HUES64 (cell line): Measurements from ENCODE around the gene FGF14.

Experiments used
- H3K27ac ChIP-seq: 2 replicates; pipeline ENCODE4 v1.7.0; 2013; ENCODE audit warnings: low read depth, low read length, inconsistent platforms
- H3K27me3 ChIP-seq: 2 replicates; pipeline ENCODE4 v1.6.1; 2013; ENCODE audit warnings: mild to moderate bottlenecking, low read length; ENCODE audit not compliant: insufficient read depth
- H3K36me3 ChIP-seq: 2 replicates; pipeline ENCODE4 v1.6.1; 2013; ENCODE audit warnings: mild to moderate bottlenecking, low read length; ENCODE audit not compliant: insufficient read depth
- H3K4me1 ChIP-seq: 2 replicates; pipeline ENCODE4 v1.6.1; 2013; ENCODE audit warnings: mild to moderate bottlenecking, low read length, moderate library complexity; ENCODE audit not compliant: insufficient read depth
- H3K4me3 ChIP-seq: 2 replicates; pipeline ENCODE4 v1.5.1; 2013; ENCODE audit warnings: mild to moderate bottlenecking, low read length, moderate library complexity
- H3K9ac ChIP-seq: 2 replicates; pipeline ENCODE4 v1.6.1; 2013; ENCODE audit warnings: mild to moderate bottlenecking, low read depth, low read length
- H3K9me3 ChIP-seq: 2 replicates; pipeline ENCODE4 v1.6.1; 2013; ENCODE audit warnings: low read depth, low read length; ENCODE audit not compliant: insufficient read depth
- WGBS: fragments of 150-250, 120-280 bp; methylation state at CpG from one replicate; pipeline ENCODE4 v1.1.7; 2013; ENCODE audit warnings: missing lambda C conversion rate; 5-methylcytosine and 5-hydroxymethylcytosine counted together

The FGF14 gene

DNA sequence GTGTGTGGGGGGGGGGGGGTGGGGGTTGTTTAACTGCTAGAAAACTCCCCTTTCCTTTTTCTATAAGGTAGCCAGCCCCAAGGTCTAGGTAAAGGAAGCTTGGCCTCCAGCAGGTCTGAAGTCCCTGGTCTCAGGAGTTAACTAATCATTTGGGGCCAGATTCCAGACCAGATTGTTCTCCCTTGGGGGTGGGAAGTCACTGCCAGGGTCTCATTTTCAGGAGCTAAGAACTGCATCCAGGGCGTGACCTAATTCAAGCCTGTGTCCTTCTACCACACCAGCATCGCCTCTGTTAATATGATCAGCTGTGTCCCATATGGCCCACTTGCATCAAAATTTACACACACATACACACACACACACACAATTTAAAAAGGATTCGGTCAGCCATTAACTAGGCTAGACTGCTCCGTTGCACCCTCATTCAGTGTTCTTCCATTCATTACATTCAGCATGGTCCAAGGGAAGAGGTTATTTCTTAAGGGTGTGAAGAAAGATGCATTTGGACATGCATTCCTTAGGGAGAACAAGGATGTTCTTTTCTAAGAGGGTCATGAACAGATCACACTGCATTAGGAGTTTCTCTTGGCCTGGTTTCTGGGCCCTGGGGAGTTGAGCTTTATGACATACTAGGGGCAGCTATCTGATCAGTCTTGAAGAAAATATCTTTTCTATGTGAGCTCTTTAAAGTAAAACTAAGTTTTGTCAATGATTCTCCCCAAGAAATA lies 91.0 kb downstream of the FGF14 start:
- no peaks in the 10 kb centered on the region for H3K4me1 ChIP-seq
- no peaks in the 10 kb centered on the region for H3K27me3 ChIP-seq
- no peak overlapping the region for H3K9ac ChIP-seq
- H3K36me3 ChIP-seq = no peaks in the 10 kb centered on the region
- no peak overlapping the region for H3K27ac ChIP-seq
- no peaks in the 10 kb centered on the region for H3K9me3 ChIP-seq
- 96% methylated on average over 4 of the region's 4 CpGs for WGBS
- H3K4me3 ChIP-seq = no peak overlapping the region

DNA sequence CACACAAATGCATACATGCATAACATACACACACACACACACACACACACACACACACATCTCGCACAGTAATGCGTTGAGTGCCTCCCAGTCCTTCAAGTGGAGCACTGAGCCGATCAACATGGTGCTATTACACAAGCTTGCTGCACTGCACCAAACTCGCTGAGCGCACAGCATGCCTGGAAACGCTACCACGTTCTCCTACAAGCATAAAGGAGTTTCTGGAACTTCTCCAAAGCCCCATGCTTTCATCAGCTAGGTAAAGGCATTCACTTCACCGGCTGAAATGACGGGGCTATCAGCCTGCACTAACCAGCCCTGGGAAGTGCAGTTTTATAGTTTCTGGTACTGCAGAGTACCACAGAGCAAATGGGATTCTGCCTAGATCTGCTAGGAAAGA lies 92.7 kb downstream of the FGF14 start:
- Histone ChIP-seq H3K36me3 (no peaks in the 10 kb centered on the region), H3K4me3 (no peak overlapping the region), H3K27ac (no peak overlapping the region), H3K9ac (no peak overlapping the region), H3K4me1 (no peaks in the 10 kb centered on the region), H3K9me3 (no peaks in the 10 kb centered on the region), H3K27me3 (no peaks in the 10 kb centered on the region)
- 94% methylated on average over 9 of the region's 9 CpGs for WGBS

DNA sequence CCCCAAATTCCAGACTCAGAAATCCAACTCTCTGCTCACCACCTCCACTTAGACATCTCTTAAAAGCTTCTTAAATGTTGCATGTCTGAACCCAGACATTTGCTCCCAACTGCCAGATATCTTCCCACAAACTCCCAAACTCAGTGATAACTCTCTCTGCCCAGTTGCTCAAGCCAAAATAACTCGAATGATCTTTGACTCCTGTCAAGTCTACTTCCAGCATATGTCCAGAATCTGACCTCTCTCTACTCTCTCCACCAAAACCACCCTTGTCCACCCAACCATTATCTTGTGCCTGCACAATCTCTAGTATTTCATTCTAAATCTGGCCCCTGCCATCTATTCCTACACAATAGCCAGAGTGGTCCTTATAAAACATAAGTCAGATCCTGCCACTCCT lies 99.3 kb downstream of the FGF14 start:
- WGBS = 81% methylated on average over 1 of the region's 1 CpG
- H3K27me3 ChIP-seq = no peaks in the 10 kb centered on the region
- H3K9ac ChIP-seq = no peak overlapping the region
- H3K4me1 ChIP-seq = no peaks in the 10 kb centered on the region
- H3K9me3 ChIP-seq = no peaks in the 10 kb centered on the region
- H3K4me3 ChIP-seq = no peak overlapping the region
- no peaks in the 10 kb centered on the region for H3K36me3 ChIP-seq
- H3K27ac ChIP-seq = no peak overlapping the region

GRCh38 chr13:102300379-102300778 lies 101.5 kb downstream of the FGF14 start:
- H3K4me3 ChIP-seq = no peak overlapping the region
- WGBS = 96% methylated on average over 2 of the region's 2 CpGs
- no peak overlapping the region for H3K9ac ChIP-seq
- H3K27ac ChIP-seq = no peak overlapping the region
- H3K9me3 ChIP-seq = no peaks in the 10 kb centered on the region
- H3K36me3 ChIP-seq = no peaks in the 10 kb centered on the region
- no peaks in the 10 kb centered on the region for H3K27me3 ChIP-seq
- H3K4me1 ChIP-seq = no peaks in the 10 kb centered on the region

- H3K9me3 ChIP-seq = no peaks in the 10 kb centered on the region
- H3K27ac ChIP-seq = no peak overlapping the region
- no peaks in the 10 kb centered on the region for H3K36me3 ChIP-seq
- H3K4me1 ChIP-seq = no peaks in the 10 kb centered on the region
- 95% methylated on average over 6 of the region's 6 CpGs for WGBS
- H3K9ac ChIP-seq = no peak overlapping the region
- H3K4me3 ChIP-seq = no peak overlapping the region
- no peaks in the 10 kb centered on the region for H3K27me3 ChIP-seq
These were observed 102.5 kb downstream of the FGF14 start for GRCh38 chr13:102299366-102299765.

DNA sequence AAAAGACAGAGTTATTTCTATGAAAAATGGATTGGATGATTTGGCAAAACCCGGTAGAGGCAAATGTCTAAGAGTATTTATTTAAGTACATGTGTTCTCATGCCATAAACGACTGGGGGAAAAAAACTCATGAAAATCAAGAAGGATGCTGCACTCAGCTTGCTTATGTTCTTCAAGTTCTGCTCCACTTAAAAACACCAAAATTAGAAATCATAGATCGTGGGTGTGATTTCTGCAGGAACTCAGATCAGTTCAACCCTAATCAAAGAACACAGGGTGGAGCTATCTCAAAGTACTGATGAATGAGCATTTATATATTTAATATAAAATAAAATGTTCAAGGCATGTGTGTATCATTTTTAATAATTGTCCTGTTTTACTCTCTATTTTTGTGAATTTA lies 103.8 kb downstream of the FGF14 start:
- H3K27ac ChIP-seq = no peak overlapping the region
- 91% methylated on average over 3 of the region's 3 CpGs for WGBS

DNA sequence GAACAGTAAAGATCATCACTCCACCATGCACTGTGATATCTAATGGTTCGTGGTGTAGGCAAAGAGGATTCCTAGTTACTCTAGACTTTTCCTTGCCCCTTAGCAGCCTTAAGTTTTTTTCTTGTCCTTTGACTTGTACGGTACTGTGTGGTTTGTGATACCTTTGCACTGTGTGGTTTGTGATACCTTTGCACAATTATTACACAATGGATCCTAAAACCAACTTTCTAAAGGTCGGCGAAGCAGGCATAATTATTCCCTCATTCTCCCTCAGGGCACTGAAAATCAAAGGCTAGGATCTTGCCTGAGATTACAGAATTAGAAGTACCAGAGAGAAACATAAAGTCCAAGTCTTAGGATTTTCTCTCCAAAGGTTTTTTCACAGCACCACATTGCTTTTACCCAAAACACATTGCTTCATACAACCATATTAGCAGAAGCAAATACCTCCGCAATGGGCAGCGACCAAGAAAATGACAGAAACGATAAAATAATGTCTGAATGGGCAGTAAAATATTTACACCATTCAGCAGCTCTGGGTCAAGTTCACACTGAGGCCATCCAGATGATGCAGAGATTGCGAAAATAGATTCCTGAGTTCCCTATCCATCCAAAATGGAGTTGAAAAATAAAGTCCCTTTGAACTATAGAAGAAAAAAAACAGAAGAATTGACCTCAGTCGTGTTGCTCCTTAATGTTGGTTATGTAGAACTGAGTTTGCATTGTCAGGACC lies 106.4 kb downstream of the FGF14 start:
- H3K36me3 ChIP-seq = no peaks in the 10 kb centered on the region
- H3K27ac ChIP-seq = no peak overlapping the region
- 0 out of 2 replicates have a peak, but pooled peaks cover 4% of the 10 kb centered on the region for H3K4me1 ChIP-seq
- H3K27me3 ChIP-seq = no peaks in the 10 kb centered on the region
- H3K9ac ChIP-seq = no peak overlapping the region
- H3K4me3 ChIP-seq = no peak overlapping the region
- WGBS = 89% methylated on average over 8 of the region's 9 CpGs
- H3K9me3 ChIP-seq = no peaks in the 10 kb centered on the region

More for the DNA sequence above, 103.8 kb downstream of the FGF14 start:
- no peak overlapping the region for H3K4me3 ChIP-seq
- H3K27me3 ChIP-seq = no peaks in the 10 kb centered on the region
- no peaks in the 10 kb centered on the region for H3K4me1 ChIP-seq
- H3K36me3 ChIP-seq = no peaks in the 10 kb centered on the region
- H3K9ac ChIP-seq = no peak overlapping the region
- no peaks in the 10 kb centered on the region for H3K9me3 ChIP-seq

DNA sequence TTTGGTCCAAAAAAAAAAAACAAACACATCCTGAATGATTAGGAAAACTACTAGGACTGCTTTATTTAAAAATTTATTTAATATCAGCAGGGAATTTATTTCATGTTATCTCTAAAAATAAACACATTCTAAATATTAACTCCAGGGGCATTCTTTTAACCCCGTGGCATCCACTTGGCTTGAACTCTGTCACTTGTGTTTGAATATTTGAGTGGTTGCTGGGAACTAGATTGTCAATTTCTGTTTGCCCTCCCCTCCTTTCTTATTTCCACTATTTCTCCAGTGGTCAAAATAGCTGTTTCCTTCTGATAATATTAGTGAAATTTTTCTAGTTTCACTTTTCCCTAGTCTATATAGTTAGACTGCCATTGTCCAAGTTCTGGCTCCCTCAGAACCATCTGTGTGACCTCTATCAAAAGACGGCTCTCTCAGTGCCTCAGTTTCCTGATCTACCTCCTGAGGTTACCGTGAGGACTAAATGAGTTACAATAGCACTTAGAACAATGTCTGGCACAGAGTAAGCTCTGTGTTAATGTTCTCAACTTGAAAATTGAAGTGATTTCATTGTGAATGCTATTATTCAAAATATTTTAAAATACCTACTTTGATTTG lies 107.3 kb downstream of the FGF14 start:
- H3K4me1 ChIP-seq = 0 out of 2 replicates have a peak, but pooled peaks cover 4% of the 10 kb centered on the region
- H3K9ac ChIP-seq = no peak overlapping the region
- 98% methylated on average over 2 of the region's 3 CpGs for WGBS
- no peaks in the 10 kb centered on the region for H3K27me3 ChIP-seq
- no peaks in the 10 kb centered on the region for H3K9me3 ChIP-seq
- no peak overlapping the region for H3K27ac ChIP-seq
- no peaks in the 10 kb centered on the region for H3K36me3 ChIP-seq
- no peak overlapping the region for H3K4me3 ChIP-seq

DNA sequence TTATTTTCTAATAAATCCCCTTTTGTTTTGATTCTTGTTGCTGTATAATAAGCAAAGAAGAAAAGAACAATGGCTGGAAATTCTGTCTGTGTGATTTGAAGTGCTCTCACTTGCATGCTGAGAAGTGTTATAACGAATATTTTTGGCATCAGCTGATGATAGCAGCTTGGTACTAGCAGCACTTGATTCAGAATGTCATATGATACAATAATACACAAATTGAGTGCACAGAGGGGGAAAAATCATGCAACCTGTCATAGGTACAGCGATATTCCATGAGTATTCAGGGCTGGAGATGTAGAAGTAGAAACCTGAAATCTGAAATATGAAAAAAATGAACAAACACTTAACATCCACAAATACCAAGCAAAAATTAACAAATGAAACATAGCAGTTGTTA lies 108.1 kb downstream of the FGF14 start:
- Histone ChIP-seq H3K9me3 (no peaks in the 10 kb centered on the region), H3K27ac (no peak overlapping the region), H3K4me3 (no peak overlapping the region), H3K4me1 (0 out of 2 replicates have a peak, but pooled peaks cover 4% of the 10 kb centered on the region), H3K9ac (no peak overlapping the region), H3K27me3 (no peaks in the 10 kb centered on the region), H3K36me3 (no peaks in the 10 kb centered on the region)
- WGBS = 83% methylated on average over 1 of the region's 2 CpGs

- Histone ChIP-seq H3K9ac (no peak overlapping the region), H3K27ac (no peak overlapping the region), H3K9me3 (no peaks in the 10 kb centered on the region), H3K36me3 (no peaks in the 10 kb centered on the region), H3K27me3 (no peaks in the 10 kb centered on the region), H3K4me1 (0 out of 2 replicates have a peak, but pooled peaks cover 4% of the 10 kb centered on the region), H3K4me3 (no peak overlapping the region)
- 85% methylated on average over 7 of the region's 7 CpGs for WGBS
These were observed 110.1 kb downstream of the FGF14 start for GRCh38 chr13:102291587-102292218.

DNA sequence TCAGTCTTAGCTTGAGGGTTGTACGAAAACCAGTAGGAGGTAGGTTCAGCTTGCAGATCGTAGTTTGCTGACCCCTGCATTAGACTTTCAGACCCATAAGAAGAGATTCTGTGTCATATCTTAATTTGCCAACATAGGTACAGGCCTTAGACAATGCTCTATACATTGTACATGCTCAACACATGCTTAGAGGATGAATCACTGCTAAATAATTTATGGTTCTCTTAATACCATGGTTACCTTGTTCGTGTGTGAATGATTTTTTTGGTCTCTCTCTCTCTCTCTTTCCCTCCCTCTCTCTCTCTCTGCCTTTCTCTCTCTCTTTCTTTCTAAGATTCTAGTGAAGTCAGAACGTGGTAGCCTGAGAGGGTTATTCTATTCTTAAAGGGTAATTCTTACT lies 112.2 kb downstream of the FGF14 start:
- H3K27me3 ChIP-seq = no peaks in the 10 kb centered on the region
- no peak overlapping the region for H3K4me3 ChIP-seq
- no peak overlapping the region for H3K27ac ChIP-seq
- H3K36me3 ChIP-seq = no peaks in the 10 kb centered on the region
- 0 out of 2 replicates have a peak, but pooled peaks cover 4% of the 10 kb centered on the region for H3K4me1 ChIP-seq
- 100% methylated on average over 2 of the region's 4 CpGs for WGBS
- H3K9ac ChIP-seq = no peak overlapping the region
- no peaks in the 10 kb centered on the region for H3K9me3 ChIP-seq
